ENCODE results near the gene RFXAP. TPM values are rescaled to one million over a fixed set of nuclear protein-coding genes. Genes with fewer than 3 reads are reported as not detected.

RFXAP gene
- total and polyA plus RNA-seq, 2 of the 4 experiments (the other 2 are of a cell fraction), result 0.54 to 2.7 TPM

DNA sequence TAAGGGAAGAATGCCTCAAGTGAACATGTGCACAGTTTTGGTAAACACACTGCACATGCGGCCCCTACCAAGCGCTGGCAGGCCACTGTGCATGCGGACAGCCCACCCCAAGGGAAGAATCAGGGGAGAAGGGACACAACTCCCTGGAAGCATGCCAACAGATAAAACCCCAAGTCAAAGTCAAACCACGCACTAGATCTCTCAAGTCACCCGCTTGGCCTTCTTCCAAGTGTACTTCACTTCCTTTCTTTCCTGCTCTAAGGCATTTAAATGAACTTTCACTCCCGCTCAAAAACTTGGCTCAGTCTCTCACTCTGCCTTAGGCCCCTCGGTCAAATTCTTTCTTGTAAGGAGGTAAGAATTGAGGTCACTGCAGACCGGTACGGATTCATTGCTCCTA lies 4.6 kb upstream of the RFXAP start:
- no peak for DNase-seq
- Histone ChIP-seq H3K9me1 (ENCODE audit: insufficient read depth, low read length) (no peaks in the 10 kb centered on the region), H3K4me1 (ENCODE audit: control insufficient read depth, insufficient read depth, low read length) (no peaks in the 10 kb centered on the region; the same call in 1 of the 2 replicates), H3K56ac (ENCODE audit: extremely low read depth, insufficient read depth, low read length) (no peak overlapping the region), H3K23ac (ENCODE audit: low read depth, low read length) (no peak overlapping the region), H4K8ac (ENCODE audit: low read depth in 2 of 2, low read length in 2 of 2) (no peak overlapping the region), H3K27me3 (ENCODE audit: control insufficient read depth, insufficient read depth, low read length) (peaks cover 2% of the 10 kb centered on the region), H3K36me3 (ENCODE audit: control insufficient read depth, insufficient read depth, low read length) (no peaks in the 10 kb centered on the region), H3K4ac (ENCODE audit: low read depth, low read length) (no peak overlapping the region), H2AK5ac (ENCODE audit: low read depth, low read length) (no peak overlapping the region), H4K5ac (ENCODE audit: low read depth, low read length) (no peak overlapping the region), H3K27ac (ENCODE audit: insufficient read depth, low read length) (no peak overlapping the region), H3K9ac (ENCODE audit: low read depth, low read length) (no peak overlapping the region), H3K18ac (ENCODE audit: low read depth, low read length) (no peak overlapping the region), H3K79me1 (ENCODE audit: low read depth in 1 of 2, low read length in 2 of 2) (peaks cover 0 to 2% of the 10 kb centered on the region in 2 experiments; a peak in 3 of 4 replicates), H3K9me3 (ENCODE audit: control insufficient read depth, insufficient read depth, low read length) (no peaks in the 10 kb centered on the region), H3K4me2 (ENCODE audit: low read depth, low read length) (no peak overlapping the region), H2BK5ac (ENCODE audit: low read depth, low read length, poor library complexity, severe bottlenecking) (no peak overlapping the region), H4K20me1 (ENCODE audit: insufficient read depth, low read length) (no peaks in the 10 kb centered on the region), H4K91ac (ENCODE audit: insufficient read depth, low read depth, low read length) (no peak overlapping the region), H2BK20ac (ENCODE audit: low read depth, low read length) (no peak overlapping the region), H2AK9ac (replicated peaks; ENCODE audit: low read depth, low read length, poor library complexity) (no peak overlapping the region), H2BK15ac (ENCODE audit: low read depth, low read length) (no peak overlapping the region), H3K4me3 (ENCODE audit: insufficient read depth, low read depth, low read length) (no peak overlapping the region), H2AFZ (replicated peaks; ENCODE audit: low read length, poor library complexity) (no peak overlapping the region), H3K14ac (replicated peaks; ENCODE audit: low read depth, low read length) (no peak overlapping the region), H2BK120ac (ENCODE audit: low read depth, low read length) (no peak overlapping the region)
- POLR2A ChIA-PET (ENCODE audit: unreplicated experiment), result no interaction called here
- CTCF ChIA-PET, result no interaction called here
- no peak for ATAC-seq (ENCODE audit: low read depth)
- TF ChIP-seq, protein P1, sequence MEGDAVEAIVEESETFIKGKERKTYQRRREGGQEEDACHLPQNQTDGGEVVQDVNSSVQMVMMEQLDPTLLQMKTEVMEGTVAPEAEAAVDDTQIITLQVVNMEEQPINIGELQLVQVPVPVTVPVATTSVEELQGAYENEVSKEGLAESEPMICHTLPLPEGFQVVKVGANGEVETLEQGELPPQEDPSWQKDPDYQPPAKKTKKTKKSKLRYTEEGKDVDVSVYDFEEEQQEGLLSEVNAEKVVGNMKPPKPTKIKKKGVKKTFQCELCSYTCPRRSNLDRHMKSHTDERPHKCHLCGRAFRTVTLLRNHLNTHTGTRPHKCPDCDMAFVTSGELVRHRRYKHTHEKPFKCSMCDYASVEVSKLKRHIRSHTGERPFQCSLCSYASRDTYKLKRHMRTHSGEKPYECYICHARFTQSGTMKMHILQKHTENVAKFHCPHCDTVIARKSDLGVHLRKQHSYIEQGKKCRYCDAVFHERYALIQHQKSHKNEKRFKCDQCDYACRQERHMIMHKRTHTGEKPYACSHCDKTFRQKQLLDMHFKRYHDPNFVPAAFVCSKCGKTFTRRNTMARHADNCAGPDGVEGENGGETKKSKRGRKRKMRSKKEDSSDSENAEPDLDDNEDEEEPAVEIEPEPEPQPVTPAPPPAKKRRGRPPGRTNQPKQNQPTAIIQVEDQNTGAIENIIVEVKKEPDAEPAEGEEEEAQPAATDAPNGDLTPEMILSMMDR (conservative IDR thresholded peaks at IDR 0.05; ENCODE audit: low read depth, low read length), result no peak
- TF ChIP-seq BHLHE40 (IDR thresholded peaks at IDR 0.05; ENCODE audit: low read depth, low read length) (no peak), SMC3 (IDR thresholded peaks at IDR 0.05; ENCODE audit: low read depth, low read length) (no peak), MAFK (IDR thresholded peaks at IDR 0.05; ENCODE audit: low read depth, low read length) (no peak), MAZ (IDR thresholded peaks at IDR 0.05; ENCODE audit: borderline replicate concordance, low read depth, low read length) (no peak), CEBPB (IDR thresholded peaks at IDR 0.05; ENCODE audit: low read depth, low read length) (no peak), RAD21 (IDR thresholded peaks at IDR 0.05; ENCODE audit: low read length) (no peak), POLR2A (IDR thresholded peaks at IDR 0.05; ENCODE audit: low read depth, low read length) (no peak), NFE2L2 (IDR thresholded peaks at IDR 0.05; ENCODE audit: low read depth, low read length) (no peak), RFX5 (IDR thresholded peaks at IDR 0.05; ENCODE audit: low read depth, low read length) (no peak), MXI1 (IDR thresholded peaks at IDR 0.05; ENCODE audit: borderline replicate concordance, low read depth, low read length) (no peak), FOS (IDR thresholded peaks at IDR 0.05; ENCODE audit: low read depth, low read length) (no peak), RCOR1 (IDR thresholded peaks at IDR 0.05; ENCODE audit: insufficient replicate concordance, low read length) (no peak), CHD1 (IDR thresholded peaks at IDR 0.05; ENCODE audit: low read depth, low read length) (no peak)
- TF ChIP-seq, protein P2, sequence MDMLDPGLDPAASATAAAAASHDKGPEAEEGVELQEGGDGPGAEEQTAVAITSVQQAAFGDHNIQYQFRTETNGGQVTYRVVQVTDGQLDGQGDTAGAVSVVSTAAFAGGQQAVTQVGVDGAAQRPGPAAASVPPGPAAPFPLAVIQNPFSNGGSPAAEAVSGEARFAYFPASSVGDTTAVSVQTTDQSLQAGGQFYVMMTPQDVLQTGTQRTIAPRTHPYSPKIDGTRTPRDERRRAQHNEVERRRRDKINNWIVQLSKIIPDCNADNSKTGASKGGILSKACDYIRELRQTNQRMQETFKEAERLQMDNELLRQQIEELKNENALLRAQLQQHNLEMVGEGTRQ (IDR thresholded peaks at IDR 0.05; ENCODE audit: low read depth, low read length), result no peak
- TF ChIP-seq, protein P3, sequence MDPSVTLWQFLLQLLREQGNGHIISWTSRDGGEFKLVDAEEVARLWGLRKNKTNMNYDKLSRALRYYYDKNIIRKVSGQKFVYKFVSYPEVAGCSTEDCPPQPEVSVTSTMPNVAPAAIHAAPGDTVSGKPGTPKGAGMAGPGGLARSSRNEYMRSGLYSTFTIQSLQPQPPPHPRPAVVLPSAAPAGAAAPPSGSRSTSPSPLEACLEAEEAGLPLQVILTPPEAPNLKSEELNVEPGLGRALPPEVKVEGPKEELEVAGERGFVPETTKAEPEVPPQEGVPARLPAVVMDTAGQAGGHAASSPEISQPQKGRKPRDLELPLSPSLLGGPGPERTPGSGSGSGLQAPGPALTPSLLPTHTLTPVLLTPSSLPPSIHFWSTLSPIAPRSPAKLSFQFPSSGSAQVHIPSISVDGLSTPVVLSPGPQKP (IDR thresholded peaks at IDR 0.05; ENCODE audit: borderline replicate concordance, low read depth, low read length), result no peak
- dilution Hi-C loops (cut with HindIII; ENCODE audit: low sequenced_read_pairs, unreplicated experiment), result no loop called here
- in situ Hi-C loops (cut with MboI; ENCODE audit: low sequenced_read_pairs), result no loop called here
- no TSS peak for BruUV-seq (replicated peaks)
- no CpG with 5 or more reads among the region's 9 CpGs for WGBS, 2 experiments (ENCODE audit: extremely low coverage in 2 of 2, insufficient read length in 1 of 2)
- intact Hi-C loops (cut with micrococcal nuclease), result loop anchor here (10.0 kb wide), 1 partner anchor 470 kb away; the partner anchor contains the start of gene SPART

Data from IMR-90 (cell line).